ENCODE data around the gene SNRK.

DNA sequence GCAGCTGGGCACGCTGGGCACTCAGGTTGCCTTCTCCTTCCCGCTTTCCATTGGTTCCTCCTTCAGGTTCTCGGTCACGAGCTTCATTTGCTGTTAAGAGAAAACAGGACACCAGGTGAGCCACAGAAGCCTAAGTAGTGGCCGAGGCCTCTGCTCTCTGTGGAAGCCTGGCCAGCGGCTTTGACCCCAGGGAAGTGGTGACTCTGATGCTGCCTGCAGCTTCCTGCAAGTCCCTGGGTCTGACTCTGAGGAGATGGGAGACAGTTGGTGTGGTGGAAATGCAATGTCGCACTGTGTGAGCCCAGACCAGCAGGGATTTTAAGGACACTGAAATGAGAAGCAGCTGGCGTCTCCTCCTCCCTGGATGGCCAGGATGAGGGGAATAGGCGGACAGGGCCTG, 80.5 kb downstream of the SNRK start:
- TF ChIP-seq CTCF (IDR thresholded peaks at IDR 0.05; ENCODE audit: borderline replicate concordance, extremely low read depth, low read length, poor library complexity, severe bottlenecking) (no peak), EZH2 (IDR thresholded peaks at IDR 0.05; ENCODE audit: borderline replicate concordance, low read depth, low read length, severe bottlenecking) (no peak)

All from DND-41 (cell line).